ENCODE data around the gene JAML. TPM values are rescaled to one million over a fixed set of nuclear protein-coding genes. Genes with fewer than 3 reads are reported as not detected.

Gene JAML
- total and polyA plus RNA-seq, 2 experiments from 2014 or later, result 0.56 to 1.0 TPM

- no peak overlapping the region for H2AFZ ChIP-seq
- no peaks in the 10 kb centered on the region for H3K9me3 Mint-ChIP-seq
- no peaks in the 10 kb centered on the region for H3K36me3 Mint-ChIP-seq (ENCODE audit: low read depth)
- no peaks in the 10 kb centered on the region for H3F3A ChIP-seq (replicated peaks; ENCODE audit: low read depth)
- H3K4me3 ChIP-seq, result no peak overlapping the region
- no peak overlapping the region for H3K4me2 ChIP-seq
- DNase-seq (ENCODE audit: low spot score), result no peak
- no peak overlapping the region for H3K4me3 Mint-ChIP-seq
- H3K4me1 ChIP-seq (ENCODE audit: insufficient read depth), result peaks cover 13% of the 10 kb centered on the region
- ATAC-seq, result no peak
- peaks cover 48% of the 10 kb centered on the region for H3K27me3 ChIP-seq (ENCODE audit: insufficient read depth)
- TF ChIP-seq ZNF462 (CRISPR knock-in tag; IDR thresholded peaks at IDR 0.05) (no peak), EZH2 (IDR thresholded peaks at IDR 0.05; ENCODE audit: low read depth, unreplicated experiment) (no peak), ETS1 (IDR thresholded peaks at IDR 0.05) (no peak), ZNF331 (CRISPR knock-in tag; IDR thresholded peaks at IDR 0.05; ENCODE audit: low read depth) (no peak)
- H3K79me2 ChIP-seq (replicated peaks; ENCODE audit: insufficient read depth), result no peaks in the 10 kb centered on the region
- no peaks in the 10 kb centered on the region for H3K36me3 ChIP-seq (ENCODE audit: insufficient read depth)
- no peak overlapping the region for H3K27ac Mint-ChIP-seq
- no peaks in the 10 kb centered on the region for H3K9me2 ChIP-seq (ENCODE audit: insufficient read depth)
- no peak overlapping the region for H3K27ac ChIP-seq (ENCODE audit: low read depth)
- H3K27me3 Mint-ChIP-seq (ENCODE audit: insufficient read depth, low read depth, poor library complexity), result peaks cover 25% of the 10 kb centered on the region
- H4K20me1 ChIP-seq (replicated peaks; ENCODE audit: insufficient read depth), result no peaks in the 10 kb centered on the region; the same call in 1 of the 2 replicates
- peaks cover 23% of the 10 kb centered on the region for H3K4me1 Mint-ChIP-seq
Measured at GRCh38 chr11:118166641-118167040, 58.2 kb downstream of the JAML start.

GRCh38 chr11:118164885-118165284 is 59.9 kb downstream of the JAML start:
- H3K36me3 Mint-ChIP-seq (ENCODE audit: low read depth), result no peaks in the 10 kb centered on the region
- no peak for DNase-seq (ENCODE audit: low spot score)
- no peak for TF ChIP-seq ZNF462 (CRISPR knock-in tag; IDR thresholded peaks at IDR 0.05)
- TF ChIP-seq NANOG (IDR thresholded peaks at IDR 0.05; ENCODE audit: borderline replicate concordance), result no peak

More at GRCh38 chr11:118164885-118165284, 59.9 kb downstream of the JAML start:
- Mint-ChIP-seq H3K4me3 (no peak overlapping the region), H3K27ac (no peak overlapping the region), H3K9me3 (no peaks in the 10 kb centered on the region), H3K27me3 (ENCODE audit: insufficient read depth, low read depth, poor library complexity) (peaks cover 15% of the 10 kb centered on the region), H3K4me1 (peaks cover 9% of the 10 kb centered on the region; the same call in 2 of the 3 replicates)
- no peaks in the 10 kb centered on the region for H3K36me3 ChIP-seq (ENCODE audit: insufficient read depth)
- ATAC-seq, result peak; percentile 26
- H3K4me2 ChIP-seq, result no peak overlapping the region
- H3F3A ChIP-seq (replicated peaks; ENCODE audit: low read depth), result no peaks in the 10 kb centered on the region
- H3K79me2 ChIP-seq (replicated peaks; ENCODE audit: insufficient read depth), result no peaks in the 10 kb centered on the region
- no peaks in the 10 kb centered on the region; the same call in 1 of the 2 replicates for H4K20me1 ChIP-seq (replicated peaks; ENCODE audit: insufficient read depth)
- no peak overlapping the region for H3K4me3 ChIP-seq
- no peak overlapping the region for H3K27ac ChIP-seq (ENCODE audit: low read depth)
- no peaks in the 10 kb centered on the region for H3K4me1 ChIP-seq (ENCODE audit: insufficient read depth)
- peaks cover 32% of the 10 kb centered on the region for H3K27me3 ChIP-seq (ENCODE audit: insufficient read depth)
- H3K9me2 ChIP-seq (ENCODE audit: insufficient read depth), result no peaks in the 10 kb centered on the region
- H2AFZ ChIP-seq, result no peak overlapping the region
